Lung (tissue), 12 donors: Measurements from ENCODE around the gene QRICH2. TPM values are rescaled to one million over a fixed set of nuclear protein-coding genes. Genes with fewer than 3 reads are reported as not detected.

Experiments used
- ATAC-seq: fragments of 200-7000 bp; cut with Tn5 transposase; one replicate; pipeline ENCODE4 v1.9.1; 2020; ENCODE audit warnings: moderate number of reproducible peaks; ENCODE audit not compliant: insufficient read depth, low FRiP score
- DNase-seq, 3 donors: peaks; one replicate each; pipeline ENCODE4 v3.0.0-alpha.2; 2013 to 2017
- H3K27ac ChIP-seq, 2 donors: one replicate each; pipeline ENCODE4 v1.5.1; 2013; ENCODE audit warnings: mild to moderate bottlenecking in 2 of 2, moderate library complexity in 2 of 2, control low read depth in 1 of 2, inconsistent platforms in 1 of 2, low read depth in 1 of 2, low read length in 1 of 2
- H3K27me3 ChIP-seq, 3 donors: one replicate each; pipeline ENCODE4 v1.5.1; 2013; ENCODE audit warnings: low read length in 2 of 3; ENCODE audit not compliant: control insufficient read depth in 3 of 3, insufficient read depth in 3 of 3
- H3K36me3 ChIP-seq, 4 donors: one replicate each; pipeline ENCODE4 v1.5.1; 2013; ENCODE audit warnings: low read length in 4 of 4, mild to moderate bottlenecking in 1 of 4, moderate library complexity in 1 of 4; ENCODE audit not compliant: control insufficient read depth in 4 of 4, insufficient read depth in 4 of 4
- H3K4me1 ChIP-seq, 5 donors: one replicate each; pipeline ENCODE4 v1.5.1; 2013; ENCODE audit warnings: low read length in 5 of 5, mild to moderate bottlenecking in 2 of 5, moderate library complexity in 1 of 5; ENCODE audit not compliant: control insufficient read depth in 5 of 5, insufficient read depth in 5 of 5
- H3K4me3 ChIP-seq: one replicate; pipeline ENCODE4 v1.5.1; 2013; ENCODE audit warnings: mild to moderate bottlenecking, control low read depth, moderate library complexity
- H3K9ac ChIP-seq, 2 donors: one replicate each; pipeline ENCODE4 v1.5.1; 2013; ENCODE audit warnings: low read length in 2 of 2, control low read depth in 1 of 2; ENCODE audit not compliant: insufficient read depth in 1 of 2
- H3K9me3 ChIP-seq, 4 donors: one replicate each; pipeline ENCODE4 v1.5.1; 2013; ENCODE audit warnings: low read length in 3 of 4, mild to moderate bottlenecking in 1 of 4, moderate library complexity in 1 of 4; ENCODE audit not compliant: control insufficient read depth in 4 of 4, insufficient read depth in 3 of 4
- CTCF ChIP-seq: IDR thresholded peaks from 2 replicates; pipeline ENCODE4 v1.5.1; 2012; ENCODE audit warnings: mild to moderate bottlenecking; ENCODE audit errors: control extremely low read depth, extremely low read depth
- WGBS, 2 donors: extraction: QIAGEN DNeasy Blood & Tissue Kit; methylation state at CpG; one replicate each; pipeline ENCODE4 v1.1.7; 2013; 5-methylcytosine and 5-hydroxymethylcytosine counted together
- polyA plus RNA-seq, 2 donors: library from polyadenylated mRNA; stranded (reverse); fragments of 200-250 nt; gene quantifications; one replicate each; pipeline ENCODE4 v1.2.1, GENCODE V29; 2013
- total RNA-seq, 2 donors: library from RNA; depleted of rRNA in 1 of 2; stranded (reverse); fragments of >200 nt in 1 of 2; gene quantifications; one replicate each; pipeline ENCODE4 v1.2.1, GENCODE V29; 2014 to 2021
- donor health status: control.
- donor health status: control.
- donor health status: Bipolar disorder and iron deficiency.
- donor health status: healthy.
- donor health status: DM: yes; HTN: yes; CAD: no.

Gene QRICH2
- total and polyA plus RNA-seq, 4 donors = 2.3 to 4.7 (median 2.7) TPM

- Histone ChIP-seq H3K9ac (no peak overlapping the region), H3K27me3 (no peaks in the 10 kb centered on the region), H3K9me3 (no peaks in the 10 kb centered on the region), H3K4me3 (no peak overlapping the region), H3K27ac (no peak overlapping the region), H3K36me3 (peaks cover 0 to 4% (median 0%) of the 10 kb centered on the region in 4 donors), H3K4me1 (peaks cover 0 to 33% (median 13%) of the 10 kb centered on the region in 5 donors)
- no peak for TF ChIP-seq CTCF
- WGBS, 2 donors = 94 to 95% methylated on average over 19 of the region's 19 CpGs
- no peak for DNase-seq
- no peak for ATAC-seq
These were observed 31.4 kb downstream of the QRICH2 start for GRCh38 chr17:76276461-76277299.

- no peak for TF ChIP-seq CTCF
- Histone ChIP-seq H3K36me3 (peaks cover 0 to 4% (median under 1%) of the 10 kb centered on the region in 4 donors), H3K4me1 (peaks cover 0 to 40% (median 19%) of the 10 kb centered on the region in 5 donors), H3K9ac (no peak overlapping the region), H3K27ac (no peak overlapping the region), H3K4me3 (no peak overlapping the region), H3K9me3 (no peaks in the 10 kb centered on the region), H3K27me3 (no peaks in the 10 kb centered on the region)
- no peak for DNase-seq
- no peak for ATAC-seq
- WGBS, 2 donors = 83 to 90% methylated on average over 11 of the region's 11 CpGs
These were observed 32.0 kb downstream of the QRICH2 start for GRCh38 chr17:76276069-76276431.

GRCh38 chr17:76275382-76276068 lies 32.6 kb downstream of the QRICH2 start:
- ATAC-seq (no peak), DNase-seq (no peak)
- no peak for TF ChIP-seq CTCF
- Histone ChIP-seq H3K27me3 (no peaks in the 10 kb centered on the region), H3K27ac (no peak overlapping the region), H3K9ac (no peak overlapping the region), H3K36me3 (peaks cover 0 to 6% (median 4%) of the 10 kb centered on the region in 4 donors), H3K4me3 (no peak overlapping the region), H3K4me1 (peaks cover 0 to 40% (median 19%) of the 10 kb centered on the region in 5 donors), H3K9me3 (no peaks in the 10 kb centered on the region)
- WGBS, 2 donors = 83 to 92% methylated on average over 22 of the region's 22 CpGs
